Measurements from ENCODE around the gene PAX7.

Gene PAX7

GRCh38 chr1:18640228-18641004, 9.8 kb downstream of the PAX7 start:
- no peak for DNase-seq (ENCODE audit: low spot score)

DNA sequence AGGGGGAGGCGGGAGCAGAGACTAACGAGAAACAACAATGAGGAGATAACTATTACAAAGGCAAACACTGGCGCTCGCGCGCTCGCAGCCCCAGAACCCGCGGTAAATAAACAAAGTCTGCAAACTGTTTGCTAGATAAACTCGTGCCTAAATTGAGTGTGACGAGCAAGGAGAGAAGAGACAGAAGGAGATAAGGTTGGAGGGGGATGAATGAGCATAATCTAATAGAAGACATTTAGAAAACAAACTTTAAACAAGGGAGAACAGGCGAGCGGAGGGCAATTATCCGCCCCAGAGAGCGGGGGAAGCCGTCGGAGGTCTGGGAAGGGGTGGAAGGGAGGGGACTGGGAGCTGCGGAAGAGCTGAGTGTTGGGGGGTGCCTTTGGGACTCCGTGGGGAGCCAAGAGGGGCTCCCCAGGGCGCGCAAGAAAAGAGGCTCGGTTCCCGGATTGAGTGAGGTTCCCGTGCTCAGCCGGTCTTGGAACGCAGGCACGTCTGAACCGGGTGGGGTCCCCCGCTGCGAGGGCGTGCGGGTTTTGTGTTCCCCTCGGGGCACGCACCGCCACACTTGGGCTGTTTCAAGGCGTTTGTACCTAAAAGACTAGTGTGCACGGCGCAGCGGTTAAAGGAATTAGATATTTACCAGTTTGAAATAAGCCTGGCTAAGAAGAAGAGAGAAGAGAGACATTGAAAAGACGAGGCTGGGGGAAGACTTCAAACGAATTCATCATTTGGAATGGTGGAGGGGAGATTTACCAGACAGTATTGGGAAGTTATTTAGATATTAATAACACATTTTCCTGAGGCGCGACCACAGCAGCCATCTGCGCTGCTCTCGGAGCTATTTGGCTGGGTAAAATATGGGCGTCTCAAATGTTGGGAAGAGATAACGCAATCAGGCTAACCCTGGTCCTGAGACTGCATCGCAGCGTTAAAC, 10.6 kb downstream of the PAX7 start:
- no peak for DNase-seq (ENCODE audit: low spot score)

- DNase-seq (ENCODE audit: low spot score) = no peak
Measured at GRCh38 chr1:18642278-18643095, 11.8 kb downstream of the PAX7 start.

- DNase-seq (ENCODE audit: low spot score) = no peak
Measured at GRCh38 chr1:18643154-18644012, 12.7 kb downstream of the PAX7 start.

- DNase-seq (ENCODE audit: low spot score) = no peak
Measured at GRCh38 chr1:18644013-18644399, 13.4 kb downstream of the PAX7 start.

- DNase-seq (ENCODE audit: low spot score) = no peak
Measured at GRCh38 chr1:18644446-18644845, 13.8 kb downstream of the PAX7 start.

DNA sequence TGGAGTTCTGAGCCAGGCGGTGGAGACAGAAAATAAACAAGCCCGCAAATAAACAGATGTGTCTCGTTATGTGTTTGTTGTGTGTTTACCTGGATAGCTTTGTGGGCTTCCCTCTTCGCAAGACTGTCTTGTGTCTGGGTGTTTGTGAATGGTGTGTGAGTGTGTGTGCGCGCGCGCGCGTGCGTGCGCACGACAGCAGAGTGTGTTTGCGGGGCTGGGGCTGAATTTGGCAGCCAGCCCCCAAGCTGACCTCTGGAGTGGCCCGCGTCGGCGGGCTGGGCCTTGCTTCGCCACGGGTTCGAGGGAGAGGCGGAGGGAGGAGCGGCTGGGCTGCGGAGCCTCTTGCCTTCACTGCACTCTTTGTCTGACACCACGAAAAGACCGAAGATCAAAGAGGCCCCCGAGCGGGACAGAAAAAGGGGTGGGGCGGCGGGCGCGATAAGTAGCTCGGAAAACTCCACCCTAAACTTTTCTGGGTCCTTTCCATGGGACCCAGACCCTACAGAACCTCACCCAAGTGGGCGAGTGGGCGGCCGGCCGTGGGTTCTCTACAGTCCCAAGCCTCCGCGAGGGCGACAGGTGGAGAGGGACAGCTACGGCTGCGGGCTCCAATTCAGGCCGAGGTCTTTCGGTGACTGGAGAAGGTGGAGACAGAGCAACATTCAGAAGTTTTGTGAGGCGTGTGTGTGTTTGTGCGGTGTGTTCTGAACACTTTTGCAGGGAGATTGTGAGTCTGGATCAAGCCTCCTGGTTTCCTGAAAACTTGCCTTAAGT, 14.5 kb downstream of the PAX7 start:
- DNase-seq (ENCODE audit: low spot score) = no peak

GRCh38 chr1:18645747-18646090, 15.1 kb downstream of the PAX7 start:
- DNase-seq (ENCODE audit: low spot score) = no peak

GRCh38 chr1:18646091-18646785, 15.6 kb downstream of the PAX7 start:
- DNase-seq (ENCODE audit: low spot score) = no peak

DNA sequence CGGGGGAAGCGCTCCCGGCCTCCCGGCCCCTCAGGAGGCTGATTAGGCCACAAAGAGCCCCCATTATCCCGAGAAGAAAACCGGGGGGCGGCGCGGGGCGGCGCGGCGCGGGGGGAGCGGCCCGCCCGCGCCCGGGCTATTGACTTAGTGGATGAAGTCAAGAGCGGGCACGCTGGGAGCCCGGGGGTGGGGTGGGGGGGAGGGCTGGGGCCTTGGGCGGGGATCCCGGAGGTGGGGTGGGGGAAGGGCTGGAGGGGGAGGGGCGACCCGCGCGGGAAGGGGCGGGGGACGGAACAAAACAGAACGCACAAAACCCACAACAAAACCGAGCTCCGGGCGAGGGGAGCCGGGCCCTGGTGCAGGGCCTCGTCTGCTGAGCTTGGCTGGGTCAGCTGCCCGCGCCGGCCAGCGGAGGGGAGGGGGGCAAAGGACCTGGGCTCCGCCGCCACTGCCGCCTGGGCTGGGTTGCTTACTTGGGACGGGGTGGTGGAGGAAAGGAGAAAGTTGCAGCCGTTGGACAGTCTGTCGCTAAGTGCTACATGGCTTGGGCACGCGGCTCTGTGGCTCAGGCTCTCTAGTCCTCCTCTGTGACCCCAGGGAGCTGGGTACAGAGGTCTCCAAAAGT, 16.3 kb downstream of the PAX7 start:
- DNase-seq (ENCODE audit: low spot score) = no peak

- DNase-seq (ENCODE audit: low spot score) = no peak
Measured at GRCh38 chr1:18647681-18648214, 17.1 kb downstream of the PAX7 start.

DNA sequence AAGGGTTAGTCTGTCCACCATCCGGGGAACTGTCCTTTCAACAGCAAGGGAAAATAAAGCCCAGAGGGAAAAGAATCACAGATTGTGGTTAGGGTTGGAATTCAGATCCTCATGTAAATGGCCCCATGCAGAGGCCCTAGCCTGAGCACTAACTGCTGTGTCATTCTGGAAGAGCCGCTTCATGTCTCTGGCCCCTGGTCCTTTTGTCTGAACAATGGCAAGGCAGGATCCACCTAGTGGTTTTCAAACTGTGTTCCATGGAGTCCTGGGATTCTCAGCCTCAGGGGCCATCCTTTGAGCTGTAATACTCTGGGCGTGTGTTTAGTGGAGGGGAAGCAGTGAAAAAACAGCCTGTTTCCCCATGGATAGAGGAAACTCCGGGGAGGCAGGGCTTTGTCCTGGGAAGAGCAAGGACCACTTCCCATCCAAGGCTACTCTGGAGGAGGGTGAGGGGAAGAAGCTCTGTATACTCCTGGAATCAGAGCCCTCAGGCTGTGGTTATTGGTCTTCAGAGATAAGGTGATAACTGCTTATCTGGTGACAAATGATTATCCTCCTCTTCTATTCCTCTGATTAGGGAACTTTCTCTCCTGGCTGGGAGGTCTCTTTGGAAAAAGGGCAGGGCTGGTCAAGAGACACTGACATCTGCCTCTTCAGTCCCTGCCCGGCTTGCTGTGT, 19.2 kb downstream of the PAX7 start:
- no peak for DNase-seq (ENCODE audit: low spot score)

GRCh38 chr1:18651713-18652112, 21.1 kb downstream of the PAX7 start:
- DNase-seq (ENCODE audit: low spot score) = no peak

- no peak for DNase-seq (ENCODE audit: low spot score)
Measured at GRCh38 chr1:18652791-18653190, 22.1 kb downstream of the PAX7 start.

DNA sequence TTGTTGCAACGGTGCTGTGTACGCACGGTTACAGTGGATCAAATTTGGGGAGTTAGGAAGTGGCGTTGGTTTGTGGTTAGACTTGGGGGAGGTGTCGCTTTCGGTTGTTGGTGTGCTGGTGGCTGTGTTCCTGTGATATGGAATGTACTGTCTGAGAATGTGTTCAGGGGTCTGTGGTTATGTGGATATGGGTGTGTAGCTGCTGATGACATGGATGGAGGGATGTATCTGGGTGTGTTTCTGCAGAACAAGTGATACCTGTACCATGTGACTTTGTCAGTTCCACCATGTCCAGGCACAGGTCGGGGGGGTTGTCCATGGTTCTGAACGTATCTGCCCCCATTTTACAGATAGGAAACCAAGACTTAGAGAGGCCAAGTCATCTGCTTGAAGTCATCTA, 22.7 kb downstream of the PAX7 start:
- DNase-seq (ENCODE audit: low spot score) = no peak

DNA sequence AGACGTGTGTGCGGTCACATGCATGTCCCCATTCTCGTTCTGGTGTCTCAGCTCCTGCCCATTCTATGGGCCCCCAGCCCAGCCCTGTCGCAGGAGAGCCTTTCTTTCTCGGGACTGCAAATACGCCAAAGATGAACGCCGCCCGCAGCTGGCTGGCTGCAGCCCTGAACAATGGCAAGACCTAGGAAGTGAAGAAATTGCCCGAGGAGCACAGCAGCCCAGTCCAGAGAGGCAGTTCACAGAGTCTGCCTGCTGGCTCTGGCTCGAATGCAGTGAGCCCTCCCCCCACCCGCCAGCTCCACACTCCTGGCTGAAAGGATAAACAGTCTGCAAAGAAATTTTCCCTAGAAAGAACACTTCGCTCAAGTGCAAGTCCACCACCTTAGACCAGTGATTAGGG, 23.3 kb downstream of the PAX7 start:
- no peak for DNase-seq (ENCODE audit: low spot score)

GRCh38 chr1:18654599-18654998, 24.0 kb downstream of the PAX7 start:
- DNase-seq (ENCODE audit: low spot score) = no peak

GRCh38 chr1:18657506-18658201, 27.0 kb downstream of the PAX7 start:
- no peak for DNase-seq (ENCODE audit: low spot score)
